CD1c-positive myeloid dendritic cell (primary cell): ENCODE measurements around the gene EGFL7.
"Not testable (repeated sequence)": the region's sequence is repeated elsewhere in the genome, so short reads cannot be mapped to it uniquely, and the experiment has no call there.

ENCODE experiments used
- DNase-seq: peaks from one replicate; pipeline ENCODE4 v3.0.0-alpha.2; 2016; ENCODE audit errors: extremely low spot score

The EGFL7 gene

DNA sequence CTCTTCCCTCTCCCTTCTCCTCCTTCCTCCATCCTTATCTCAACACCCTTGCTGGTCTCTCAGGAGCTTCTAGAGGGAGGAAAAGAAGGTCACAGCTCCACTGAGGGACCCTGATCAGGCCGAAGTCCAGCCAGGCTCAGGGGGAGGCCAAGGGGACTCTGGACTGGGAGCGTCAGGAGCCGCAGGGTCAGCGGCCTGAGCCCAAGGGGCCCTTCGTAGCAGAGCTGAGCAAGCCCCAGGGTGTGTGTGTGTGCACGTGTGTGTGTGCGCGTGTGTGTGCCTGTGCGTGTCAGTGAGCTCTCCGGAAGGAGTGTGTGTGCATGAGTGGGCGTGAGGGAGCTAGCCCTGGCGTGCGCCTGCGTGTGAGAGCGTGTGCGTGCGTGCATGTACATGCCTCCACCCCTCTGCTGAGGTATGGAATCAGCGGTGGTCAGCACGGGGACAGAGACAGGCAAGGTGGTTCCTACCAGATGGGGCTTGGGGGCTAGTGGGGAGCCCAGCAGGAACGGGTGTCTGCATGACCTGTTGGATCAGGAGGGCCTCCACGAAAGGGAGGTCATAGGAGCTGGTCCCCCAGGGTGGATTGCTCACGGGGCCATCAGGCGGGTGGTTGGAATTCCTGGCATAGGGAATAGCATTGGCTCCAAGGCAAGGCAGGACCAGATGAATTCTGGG, 34.6 kb downstream of the EGFL7 start:
- DNase-seq, result no peak

DNA sequence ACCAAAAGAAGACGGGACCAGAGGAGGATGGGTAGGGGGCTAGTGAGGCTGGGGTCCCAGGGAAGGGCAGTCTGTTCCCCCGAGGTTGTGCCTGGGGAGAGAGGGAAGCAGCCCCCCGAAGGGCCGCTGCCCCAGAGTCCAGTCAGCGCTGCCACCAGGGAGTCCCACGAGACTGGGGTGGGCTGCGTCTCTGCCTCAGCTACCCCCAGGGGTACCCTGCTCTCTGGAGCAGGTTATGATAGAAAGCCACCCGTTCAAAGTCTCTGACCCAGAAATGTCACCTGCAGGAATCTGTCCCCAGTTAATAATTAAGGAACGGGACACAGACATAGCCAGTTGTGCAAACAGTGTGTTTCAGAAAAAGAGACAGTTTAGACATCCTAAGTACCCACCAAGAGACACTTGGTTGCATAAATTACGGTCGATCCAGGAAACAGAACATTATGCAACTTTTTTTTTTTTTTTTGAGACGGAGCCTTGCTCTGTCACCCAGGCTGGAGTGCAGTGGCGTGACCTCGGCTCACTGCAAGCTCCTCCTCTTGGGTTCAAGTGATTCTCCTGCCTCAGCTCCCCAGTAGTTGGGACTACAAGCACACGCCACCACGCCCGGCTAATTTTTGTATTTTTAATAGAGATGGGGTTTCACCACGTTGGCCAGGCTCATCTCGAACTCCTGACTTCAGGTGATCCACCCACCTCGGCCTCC, 35.3 kb downstream of the EGFL7 start:
- DNase-seq, result peak; percentile 71

DNA sequence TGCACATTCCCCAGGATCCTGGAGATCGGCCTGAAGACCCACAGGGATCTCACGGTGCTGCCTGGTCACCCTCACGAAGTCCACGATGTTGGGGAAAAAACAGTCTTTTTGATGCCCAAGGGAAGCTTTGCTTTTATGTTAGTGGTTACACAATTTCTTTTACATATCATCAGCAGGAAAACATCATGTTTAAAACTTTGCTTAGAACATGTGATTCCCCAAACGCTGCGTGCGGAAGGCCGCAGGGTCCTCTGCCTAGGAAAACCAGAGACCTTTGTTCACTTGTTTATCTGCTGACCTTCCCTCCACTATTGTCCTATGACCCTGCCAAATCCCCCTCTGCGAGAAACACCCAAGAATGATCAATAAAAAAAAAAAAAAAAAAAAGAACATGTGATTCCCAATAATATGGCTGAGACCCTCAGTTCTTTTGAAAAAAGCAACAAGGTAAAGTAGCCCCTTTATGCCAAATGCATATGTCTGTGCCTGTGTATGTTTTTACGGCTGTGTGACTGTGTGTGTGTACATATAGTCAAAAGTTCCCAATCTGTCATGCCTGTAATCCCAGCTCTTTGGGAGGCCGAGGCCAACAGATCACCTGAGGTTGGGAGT, 36.0 kb downstream of the EGFL7 start:
- DNase-seq, result no peak

DNA sequence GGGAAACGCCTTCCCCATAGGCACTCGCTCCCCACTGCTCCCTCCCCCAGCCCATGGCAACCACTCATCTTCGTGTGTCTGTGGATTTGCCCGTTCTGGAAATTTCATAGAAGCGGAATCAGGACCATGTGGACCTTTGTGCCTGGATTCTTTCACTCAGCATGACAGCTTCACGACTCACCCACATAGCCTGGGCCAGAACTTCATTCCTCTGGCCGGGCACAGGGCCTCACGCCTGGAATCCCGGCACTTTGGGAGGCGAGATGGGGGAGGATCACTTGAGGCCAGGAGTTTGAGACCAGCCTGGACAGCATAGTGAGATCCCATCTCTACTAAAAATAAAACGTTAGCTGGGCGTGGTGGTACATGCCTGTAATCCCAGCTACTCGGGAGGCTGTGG, 37.6 kb downstream of the EGFL7 start:
- DNase-seq, result no peak

DNA sequence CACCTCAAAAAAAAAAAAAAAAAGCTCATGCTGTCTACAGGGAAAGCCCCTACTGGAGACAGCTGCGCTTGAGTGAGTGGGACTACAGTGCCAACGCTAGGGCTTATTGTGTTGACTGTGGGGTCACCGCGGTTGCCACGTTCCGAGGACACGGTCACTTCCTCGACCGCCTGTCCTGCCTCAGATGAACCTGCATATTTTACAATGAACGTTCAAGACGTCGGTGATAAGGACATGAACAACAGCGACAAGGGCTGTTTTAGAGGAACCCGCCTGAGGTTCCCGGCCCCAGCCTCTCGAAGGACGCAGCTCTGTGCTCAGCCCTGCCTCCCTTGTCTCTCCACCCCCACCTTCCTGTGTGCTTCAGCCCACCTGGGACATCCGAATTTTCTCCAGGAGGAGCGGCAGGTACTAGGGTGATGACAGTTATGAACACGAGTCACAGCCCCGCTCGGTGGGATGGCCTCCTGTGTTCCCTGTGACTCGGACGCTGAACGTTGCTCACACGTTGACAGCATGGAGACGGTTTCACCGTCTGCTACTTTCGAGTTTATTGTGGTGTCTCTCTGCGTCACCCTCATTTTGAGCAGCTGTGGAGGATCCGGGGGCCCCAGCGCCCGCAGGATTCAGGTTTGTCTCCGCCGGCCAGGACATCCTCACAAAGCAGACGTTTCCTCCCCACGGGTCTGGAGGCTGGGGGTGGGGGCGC, 38.4 kb downstream of the EGFL7 start:
- DNase-seq, result peak; percentile 82

DNA sequence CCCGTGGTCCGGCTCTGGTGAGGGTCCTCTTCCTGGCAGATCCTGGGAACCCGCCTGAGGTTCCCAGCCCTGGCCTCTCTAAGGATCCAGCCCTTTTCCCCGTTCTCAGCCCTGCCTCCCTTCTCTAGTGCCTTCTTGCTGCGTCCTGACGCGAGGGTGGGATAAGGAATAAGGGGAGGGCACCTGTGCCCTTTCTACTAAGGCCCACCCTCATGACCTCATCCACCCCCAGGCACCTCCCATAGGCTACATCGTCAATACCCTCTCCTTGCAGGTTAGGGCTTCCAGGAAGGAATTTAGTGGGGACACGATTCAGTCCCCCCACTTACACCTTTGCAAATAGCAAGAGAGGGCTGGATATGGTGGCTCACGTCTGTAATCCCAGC, 38.9 kb downstream of the EGFL7 start:
- no peak for DNase-seq

DNA sequence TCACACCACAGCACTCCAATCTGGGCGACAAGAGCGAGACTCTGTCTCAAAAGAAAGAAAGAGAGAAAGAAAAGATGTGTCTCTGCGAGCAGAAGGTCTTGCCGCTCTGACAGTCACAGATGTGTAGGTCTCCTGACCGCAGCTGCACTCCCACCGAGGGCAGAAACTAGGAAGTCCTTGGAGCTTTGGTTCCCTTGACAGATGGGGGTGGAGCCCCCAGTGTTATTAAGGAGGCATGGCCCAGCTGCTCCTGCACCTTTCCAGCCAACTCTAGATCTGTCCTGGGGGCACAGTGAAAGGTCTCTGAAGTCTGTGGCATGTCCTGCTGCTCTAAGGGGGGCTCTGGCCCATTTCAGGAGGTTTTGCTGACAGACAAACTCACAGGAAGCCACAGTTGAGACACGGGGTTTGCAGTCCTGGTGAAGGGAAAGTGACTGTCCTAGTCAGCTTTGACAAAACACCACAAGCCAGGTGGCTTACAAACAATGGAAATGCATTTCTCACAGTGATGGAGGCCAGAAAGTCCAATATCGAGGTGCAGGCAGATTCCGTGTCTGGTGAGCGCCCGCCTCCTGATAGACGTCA, 40.7 kb downstream of the EGFL7 start:
- DNase-seq, result peak; percentile 74

DNA sequence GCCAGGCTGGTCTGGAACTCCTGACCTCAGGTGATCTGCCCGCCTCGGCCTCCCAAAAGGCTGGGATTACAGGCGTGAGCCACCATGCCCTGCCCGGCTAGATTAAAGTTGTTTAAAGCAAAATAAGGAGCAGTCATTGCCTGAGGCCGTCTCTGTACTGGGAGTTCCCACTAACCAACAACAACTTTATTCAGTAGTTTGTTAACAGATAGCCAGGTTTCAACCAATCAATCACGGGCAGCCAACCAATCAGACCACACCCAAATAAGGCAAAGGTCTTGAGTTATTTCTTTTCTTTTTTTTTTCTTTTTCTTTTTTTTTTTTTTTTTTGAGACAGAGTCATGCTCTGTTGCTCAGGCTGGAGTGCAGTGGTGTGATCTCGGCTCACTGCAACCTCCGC, 42.0 kb downstream of the EGFL7 start:
- DNase-seq, result not testable (repeated sequence)

DNA sequence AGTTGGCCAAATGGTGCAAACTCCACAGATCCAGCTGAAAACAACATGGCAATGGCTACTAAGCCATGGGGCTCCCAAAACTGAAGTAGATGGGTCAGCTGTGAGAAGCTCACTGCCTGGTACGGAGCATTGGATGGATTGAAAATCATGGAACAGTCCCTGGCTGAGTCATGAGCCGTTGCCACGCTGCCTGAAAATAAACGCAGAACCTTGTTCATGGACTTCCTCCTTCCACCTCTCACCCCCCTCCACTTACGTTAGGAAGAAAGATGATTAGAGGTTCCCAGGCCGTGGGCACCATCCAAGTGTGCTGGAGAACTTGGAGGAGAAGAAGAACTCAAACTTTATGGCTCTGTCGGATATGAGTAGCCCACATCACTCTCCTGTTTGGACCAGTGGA, 42.8 kb downstream of the EGFL7 start:
- DNase-seq, result peak; percentile 71

DNA sequence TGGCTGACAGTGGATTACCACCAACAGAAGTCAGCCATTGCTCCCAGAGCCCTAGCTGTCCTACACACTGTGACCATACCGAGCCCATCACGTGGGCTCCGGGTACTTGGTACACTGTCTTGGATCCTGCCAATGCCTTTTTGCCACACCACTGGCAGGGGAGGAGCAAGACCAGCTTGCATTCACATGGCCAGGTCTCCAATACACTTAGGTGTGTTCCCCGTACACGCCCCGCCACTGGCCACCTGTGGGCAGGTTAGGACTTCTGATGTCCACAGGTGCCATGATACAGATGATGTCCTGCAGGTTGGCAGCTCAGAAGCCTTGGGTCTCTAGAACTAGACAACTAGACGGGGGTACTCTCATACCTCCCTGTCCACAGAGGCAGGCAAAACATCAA, 44.3 kb downstream of the EGFL7 start:
- DNase-seq, result no peak

DNA sequence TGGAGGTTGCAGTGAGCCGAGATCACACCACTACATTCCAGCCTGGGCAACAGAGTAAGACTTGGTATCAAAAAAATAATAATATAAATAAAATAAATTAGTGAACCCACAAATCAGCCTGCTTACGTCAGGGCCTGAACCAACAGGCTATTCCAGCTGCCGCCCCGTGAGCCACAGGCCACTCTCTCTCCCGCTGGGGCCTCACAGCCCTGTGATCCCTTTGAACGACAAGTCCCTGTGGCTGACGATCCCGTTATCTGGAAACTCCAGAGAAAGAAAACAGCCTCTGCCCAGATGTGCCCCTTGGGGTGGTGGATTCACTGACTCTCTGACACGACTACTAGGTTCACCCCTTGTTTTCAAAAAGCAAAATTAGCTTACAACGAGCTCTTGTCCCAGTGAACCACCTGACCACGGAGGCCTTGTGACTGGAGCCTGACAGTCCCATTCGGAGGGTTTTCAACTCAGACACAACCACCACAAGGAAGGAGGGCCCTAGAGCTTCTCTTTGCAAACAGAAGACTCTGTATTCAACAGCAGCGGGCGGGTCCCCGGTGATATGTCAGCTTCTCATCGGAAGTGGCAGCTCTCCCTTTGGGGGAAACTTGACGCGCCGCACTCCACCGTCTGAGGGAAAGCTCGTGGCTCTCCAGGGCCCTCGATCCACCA, 45.3 kb downstream of the EGFL7 start:
- no peak for DNase-seq

DNA sequence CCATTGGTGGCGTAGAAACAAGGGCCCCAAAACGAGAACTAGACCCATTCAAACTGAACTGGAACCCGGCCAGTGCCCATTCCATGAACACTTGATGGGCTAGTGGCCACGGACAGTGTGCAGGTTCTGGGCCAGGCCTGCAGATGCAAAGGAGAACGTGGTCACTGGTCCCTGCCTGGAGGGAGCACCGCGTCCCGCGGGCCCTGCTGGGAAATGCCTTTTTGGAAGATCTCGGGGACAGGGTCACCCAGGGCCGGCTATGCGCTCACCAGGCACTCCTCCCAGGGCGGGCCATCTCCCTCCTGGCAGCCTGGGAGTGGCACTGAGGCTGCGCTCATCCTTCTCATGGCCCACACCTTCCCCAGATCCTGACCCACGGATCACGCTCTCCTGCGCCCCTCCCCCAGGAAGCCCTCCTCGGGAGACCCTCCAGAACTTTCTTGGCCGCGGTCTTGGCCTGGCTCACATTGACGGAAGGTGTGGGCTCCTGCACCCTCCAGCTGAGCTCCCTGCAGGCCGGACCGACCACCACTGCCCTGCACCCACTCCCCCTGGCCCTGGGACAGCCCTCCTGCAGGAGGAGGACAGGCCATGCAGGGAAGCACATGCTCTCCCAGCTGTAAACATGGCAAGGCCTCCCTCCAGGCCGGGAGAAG, 46.9 kb downstream of the EGFL7 start:
- no peak for DNase-seq

DNA sequence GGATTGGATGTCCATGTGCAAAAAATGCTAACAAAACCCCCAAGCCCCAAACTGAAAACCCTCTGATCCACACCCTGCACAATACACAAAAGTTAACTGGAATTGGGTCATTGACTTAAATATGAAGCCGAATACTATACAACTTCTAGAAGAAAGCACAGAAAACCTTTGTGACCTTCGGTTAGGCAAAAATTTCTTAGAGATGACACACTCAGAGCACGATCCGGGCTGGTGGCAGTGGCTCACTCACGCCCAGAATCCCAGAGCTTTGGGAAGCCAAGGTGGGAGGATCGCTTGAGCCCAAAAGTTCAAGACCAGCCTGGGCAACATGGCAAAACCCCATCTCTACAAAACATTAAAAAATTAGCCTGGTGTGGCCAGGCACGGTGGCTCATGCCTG, 47.8 kb downstream of the EGFL7 start:
- DNase-seq, result no peak

DNA sequence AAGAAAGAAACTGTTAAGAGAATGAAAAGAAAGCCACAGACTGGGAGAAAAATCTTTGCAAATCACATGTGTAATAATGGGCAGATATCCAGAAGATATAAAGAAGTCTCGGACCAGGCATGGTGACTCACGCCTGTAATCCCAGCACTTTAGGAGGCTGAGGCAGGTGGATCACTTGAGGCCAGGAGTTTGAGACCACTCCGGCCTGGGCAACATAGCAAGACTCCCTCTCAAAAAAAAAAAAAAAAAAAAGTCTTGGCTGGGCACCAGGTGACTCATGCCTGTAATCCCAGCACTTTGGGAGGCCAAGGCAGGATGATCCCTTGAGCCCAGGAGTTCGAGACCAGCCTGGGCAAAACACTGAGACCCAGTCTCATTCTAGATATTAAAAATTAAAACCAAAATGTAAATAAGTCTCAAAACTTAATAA, 48.5 kb downstream of the EGFL7 start:
- DNase-seq, result not testable (repeated sequence)

DNA sequence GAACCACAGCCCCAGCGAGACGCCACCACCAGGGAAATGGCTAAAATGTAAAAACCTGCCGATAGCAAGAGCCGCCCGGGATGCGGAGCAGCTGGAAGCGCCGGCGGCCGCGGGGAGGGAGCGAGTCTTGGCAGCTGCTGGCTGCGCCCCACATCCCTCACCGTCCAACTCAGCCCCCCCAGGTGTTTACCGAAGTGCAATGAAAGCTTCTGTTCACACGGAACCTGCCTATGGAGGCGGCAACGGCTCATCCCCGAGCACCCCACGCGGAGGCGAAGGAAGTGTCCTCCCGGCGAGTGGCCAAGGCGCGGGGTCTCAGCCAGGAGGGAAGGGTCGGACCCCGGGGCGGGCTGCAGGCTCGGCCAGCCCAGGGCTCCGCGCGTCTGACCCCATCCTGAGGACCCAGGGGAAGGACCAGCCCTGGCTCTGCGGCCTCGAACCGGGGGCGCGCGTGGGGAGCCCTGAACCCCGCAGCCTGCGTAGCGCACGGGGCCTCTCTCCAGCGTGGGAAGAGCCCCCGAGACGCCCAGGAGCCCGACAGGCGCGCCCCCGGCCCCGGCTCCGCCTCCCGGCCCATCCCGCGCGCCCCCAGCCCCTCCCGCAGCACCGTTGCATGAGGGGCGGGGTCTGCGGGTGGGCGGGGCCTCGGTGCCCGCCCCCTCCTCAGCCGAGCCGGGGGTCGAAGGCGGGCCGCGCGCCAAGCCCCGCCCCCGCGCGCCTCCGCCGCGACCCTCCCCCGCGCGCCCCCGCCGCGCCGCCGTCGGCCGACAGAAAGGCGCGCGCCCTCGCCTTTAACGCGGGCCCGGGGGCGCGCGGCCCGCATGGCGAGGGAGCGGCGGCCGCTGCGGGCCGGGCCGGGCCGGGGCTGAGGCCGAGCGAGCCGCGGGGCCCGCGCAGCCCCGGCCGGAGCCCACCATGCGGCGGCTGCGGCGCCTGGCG, 49.3 kb downstream of the EGFL7 start, which contains the start of gene DIPK1B:
Gene DIPK1B, plus strand, starts transcription at position 822 of the 939 bp plus-strand sequence. Its CDS starts 94 bp downstream, at position 916.
- no peak for DNase-seq

DNA sequence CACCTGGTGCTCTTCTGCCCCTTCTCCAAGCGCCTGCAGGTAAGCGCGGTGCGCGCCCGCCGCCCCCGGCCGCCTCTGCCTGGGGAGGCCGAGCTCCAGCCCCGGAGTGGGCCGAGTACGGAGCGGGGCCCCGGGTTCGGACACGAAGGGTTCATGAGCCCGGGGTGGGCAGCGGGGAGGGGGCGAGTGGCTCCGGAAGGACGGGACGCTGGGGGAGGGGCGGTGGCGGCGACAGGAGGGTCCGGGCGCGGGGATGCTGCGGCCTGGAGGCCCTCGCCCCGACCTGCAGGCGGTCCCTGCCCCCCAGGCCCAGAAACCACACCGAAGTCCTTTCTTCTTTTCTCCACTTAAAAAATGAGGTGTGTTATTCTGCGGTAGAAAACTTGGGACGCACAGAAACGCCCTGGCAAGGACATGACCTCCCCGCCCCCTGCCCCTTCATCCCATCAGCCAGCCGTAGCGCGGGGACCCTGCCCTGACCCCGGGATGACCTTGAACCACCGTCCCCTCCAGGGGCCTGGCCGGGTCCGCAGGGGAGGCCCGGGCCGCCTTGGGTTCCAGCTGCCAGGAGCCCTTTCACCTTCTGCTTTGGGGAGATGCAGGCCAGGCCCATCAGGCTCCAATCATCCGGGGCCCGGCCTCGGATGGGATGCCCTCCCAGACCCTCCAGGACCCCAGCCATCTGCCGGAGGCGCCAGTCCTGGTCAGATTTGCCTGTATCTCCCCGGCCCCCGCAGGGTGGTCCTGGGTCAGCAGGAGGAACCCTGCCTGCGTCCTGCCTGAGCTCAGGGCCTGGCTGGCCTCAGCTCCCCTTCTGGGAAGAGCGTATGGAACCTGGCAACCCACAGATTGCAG, 50.2 kb downstream of the EGFL7 start:
- no peak for DNase-seq

DNA sequence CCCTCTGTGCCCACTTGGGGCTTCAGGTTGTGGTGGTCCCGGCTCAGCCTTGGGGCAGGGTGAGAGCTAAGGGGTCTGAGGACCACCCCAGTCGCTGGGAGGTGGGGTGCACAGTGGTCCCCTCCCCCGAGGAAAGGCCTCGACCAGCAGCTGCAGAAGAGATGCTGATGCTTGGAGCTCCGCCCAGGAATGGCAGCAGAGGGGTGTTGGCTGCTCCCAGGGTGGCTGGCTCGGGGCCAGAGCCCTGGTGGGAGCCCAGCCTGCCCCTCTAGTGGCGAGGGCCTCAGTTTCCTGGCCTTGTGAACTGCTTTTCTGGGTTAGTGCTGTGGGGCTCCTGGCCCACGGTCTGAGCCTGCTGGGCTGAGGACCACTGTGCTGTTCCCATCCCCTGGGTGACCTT, 50.8 kb downstream of the EGFL7 start:
- no peak for DNase-seq

DNA sequence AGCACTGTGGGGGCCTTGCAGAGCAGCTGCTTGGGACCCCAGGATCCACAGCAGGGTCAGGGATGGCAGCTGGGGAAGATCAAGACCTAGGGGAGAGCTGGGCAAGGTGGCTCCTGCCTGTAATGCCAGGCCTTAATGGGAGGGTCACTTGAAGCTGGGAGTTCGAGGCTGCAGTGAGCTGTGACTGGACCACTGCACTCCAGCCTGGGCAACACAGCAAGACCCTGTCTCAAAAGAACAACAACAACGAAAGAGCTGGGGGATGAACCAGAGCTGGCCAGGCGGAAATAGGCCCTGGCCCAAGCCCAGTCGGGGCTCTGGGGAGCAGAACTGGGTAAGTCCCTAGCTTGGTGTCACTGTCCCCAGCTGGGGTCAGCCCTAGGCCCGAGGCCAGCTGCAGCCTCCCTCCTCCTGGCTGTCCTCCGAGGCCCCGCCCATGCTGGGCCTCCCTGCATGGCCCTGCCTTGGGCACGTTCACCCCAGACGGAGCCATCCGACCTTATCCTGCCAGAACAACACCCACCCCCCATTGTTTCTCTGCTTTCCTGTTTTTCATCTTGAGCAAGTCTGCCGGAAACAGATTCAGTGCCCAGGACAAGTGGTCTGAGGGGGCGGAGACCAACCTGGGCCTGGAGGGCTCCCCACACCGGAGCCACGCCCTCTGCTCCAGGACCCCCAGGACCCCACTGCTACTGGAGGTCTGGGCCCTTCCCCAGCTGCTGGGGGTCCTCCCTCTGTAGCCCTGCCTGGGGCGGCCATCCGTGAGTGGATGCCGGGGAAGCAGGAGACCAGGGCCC, 51.6 kb downstream of the EGFL7 start:
- DNase-seq, result no peak
